ENCODE results near the gene WFIKKN1.

Gene WFIKKN1

DNA sequence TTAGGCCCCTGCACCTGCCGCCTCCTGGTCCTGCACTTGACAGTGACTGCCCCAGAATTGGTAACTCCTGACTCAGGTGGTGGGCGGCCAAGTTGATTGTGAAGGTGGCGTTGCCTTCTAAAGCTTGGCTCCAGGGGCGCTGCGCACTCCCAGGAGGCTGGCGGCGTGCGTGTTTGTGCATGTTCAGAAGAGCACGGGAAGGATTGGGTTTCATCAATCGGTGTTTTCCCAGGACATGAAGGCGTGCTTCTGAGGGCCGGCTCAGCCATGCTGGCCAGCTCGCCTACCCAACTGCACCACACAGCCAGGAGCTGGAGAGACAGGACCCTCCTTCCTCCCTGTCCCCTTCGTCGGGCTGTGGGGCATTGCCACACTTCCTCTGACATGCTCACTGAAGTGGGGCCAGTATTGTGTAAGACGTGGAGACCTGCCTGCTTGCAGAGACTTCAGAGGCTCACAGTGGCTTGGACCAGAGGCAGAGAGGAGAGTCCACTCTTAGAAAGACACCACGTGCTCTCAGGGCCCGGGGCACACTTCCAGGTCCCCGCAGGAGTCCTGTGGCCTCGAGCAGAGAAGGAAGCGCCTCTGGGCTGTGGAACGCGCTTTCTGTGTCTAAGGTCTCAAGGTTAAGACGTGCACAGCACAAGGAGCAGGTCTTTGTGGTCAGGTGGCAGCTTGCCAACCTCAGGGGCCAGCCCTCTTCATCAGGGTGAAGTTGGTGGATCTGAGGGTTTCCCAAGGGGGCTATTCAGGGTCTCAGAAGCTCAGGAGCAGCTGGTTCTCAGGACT is 38.1 kb upstream of the WFIKKN1 start:
- Histone ChIP-seq H3K9me3 (ENCODE audit: severe bottlenecking) (no peaks in the 10 kb centered on the region), H3K36me3 (peaks cover 32% of the 10 kb centered on the region), H3K27me3 (ENCODE audit: insufficient read depth, low read depth, severe bottlenecking) (no peaks in the 10 kb centered on the region), H3K4me3 (ENCODE audit: low read depth, low read length) (no peak overlapping the region), H3K27ac (peak overlapping the region; percentile 64)
- DNase-seq: peak; percentile 82
- TF ChIP-seq, protein P1, sequence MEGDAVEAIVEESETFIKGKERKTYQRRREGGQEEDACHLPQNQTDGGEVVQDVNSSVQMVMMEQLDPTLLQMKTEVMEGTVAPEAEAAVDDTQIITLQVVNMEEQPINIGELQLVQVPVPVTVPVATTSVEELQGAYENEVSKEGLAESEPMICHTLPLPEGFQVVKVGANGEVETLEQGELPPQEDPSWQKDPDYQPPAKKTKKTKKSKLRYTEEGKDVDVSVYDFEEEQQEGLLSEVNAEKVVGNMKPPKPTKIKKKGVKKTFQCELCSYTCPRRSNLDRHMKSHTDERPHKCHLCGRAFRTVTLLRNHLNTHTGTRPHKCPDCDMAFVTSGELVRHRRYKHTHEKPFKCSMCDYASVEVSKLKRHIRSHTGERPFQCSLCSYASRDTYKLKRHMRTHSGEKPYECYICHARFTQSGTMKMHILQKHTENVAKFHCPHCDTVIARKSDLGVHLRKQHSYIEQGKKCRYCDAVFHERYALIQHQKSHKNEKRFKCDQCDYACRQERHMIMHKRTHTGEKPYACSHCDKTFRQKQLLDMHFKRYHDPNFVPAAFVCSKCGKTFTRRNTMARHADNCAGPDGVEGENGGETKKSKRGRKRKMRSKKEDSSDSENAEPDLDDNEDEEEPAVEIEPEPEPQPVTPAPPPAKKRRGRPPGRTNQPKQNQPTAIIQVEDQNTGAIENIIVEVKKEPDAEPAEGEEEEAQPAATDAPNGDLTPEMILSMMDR (IDR thresholded peaks at IDR 0.05; ENCODE audit: low read depth, low read length): peak; percentile 83

DNA sequence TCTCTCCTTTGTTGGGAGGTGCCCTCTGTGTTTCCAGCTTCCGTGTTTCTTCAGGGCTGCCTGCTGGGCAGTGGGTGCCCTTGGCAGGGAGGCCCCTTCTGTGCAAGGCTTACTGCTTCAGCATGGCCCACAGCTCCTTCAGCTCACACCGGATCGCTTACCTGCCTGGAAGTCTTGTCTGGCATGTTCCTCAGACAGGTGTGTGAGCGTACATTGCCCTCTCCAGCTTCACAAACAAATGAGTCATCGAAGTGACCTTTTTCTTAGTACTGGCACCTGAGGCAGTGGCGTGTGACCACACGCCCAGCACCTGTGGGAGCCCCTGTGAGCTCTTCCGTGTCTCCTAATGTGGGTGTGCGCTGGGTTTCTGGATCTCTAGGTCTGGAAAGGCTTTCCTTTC is 37.4 kb upstream of the WFIKKN1 start:
- DNase-seq: no peak
- peaks cover 29% of the 10 kb centered on the region for H3K36me3 ChIP-seq
- H3K9me3 ChIP-seq (ENCODE audit: severe bottlenecking): no peaks in the 10 kb centered on the region
- H3K27me3 ChIP-seq (ENCODE audit: insufficient read depth, low read depth, severe bottlenecking): no peaks in the 10 kb centered on the region
- H3K4me3 ChIP-seq (ENCODE audit: low read depth, low read length): no peak overlapping the region
- H3K27ac ChIP-seq: peak overlapping the region; percentile 64
- TF ChIP-seq, protein P1 (IDR thresholded peaks at IDR 0.05; ENCODE audit: low read depth, low read length): no peak

DNA sequence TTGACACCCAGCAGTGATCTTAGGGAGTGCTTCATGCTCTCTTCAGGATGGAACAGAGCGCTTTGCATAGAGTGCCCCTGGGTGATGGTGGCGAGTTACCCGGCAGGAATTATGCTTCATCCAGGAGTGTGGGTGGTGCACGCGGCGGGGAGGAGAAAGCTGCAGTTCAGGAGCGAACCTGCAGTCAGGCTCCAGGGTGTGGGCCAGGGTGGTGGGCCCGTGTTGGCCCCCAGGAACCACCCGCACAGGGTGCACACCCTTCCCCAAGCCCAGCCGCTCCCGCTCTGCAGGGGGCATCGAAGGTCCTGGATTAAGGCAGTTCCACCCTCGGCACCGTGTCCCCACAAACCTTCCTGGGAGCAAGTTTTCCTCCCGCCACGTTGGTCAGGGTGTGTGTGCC is 37.0 kb upstream of the WFIKKN1 start:
- Histone ChIP-seq H3K9me3 (ENCODE audit: severe bottlenecking) (no peaks in the 10 kb centered on the region), H3K4me3 (ENCODE audit: low read depth, low read length) (no peak overlapping the region), H3K27ac (peak overlapping the region; percentile 64), H3K27me3 (ENCODE audit: insufficient read depth, low read depth, severe bottlenecking) (no peaks in the 10 kb centered on the region), H3K36me3 (peaks cover 29% of the 10 kb centered on the region)
- TF ChIP-seq, protein P1 (IDR thresholded peaks at IDR 0.05; ENCODE audit: low read depth, low read length): no peak
- DNase-seq: no peak

DNA sequence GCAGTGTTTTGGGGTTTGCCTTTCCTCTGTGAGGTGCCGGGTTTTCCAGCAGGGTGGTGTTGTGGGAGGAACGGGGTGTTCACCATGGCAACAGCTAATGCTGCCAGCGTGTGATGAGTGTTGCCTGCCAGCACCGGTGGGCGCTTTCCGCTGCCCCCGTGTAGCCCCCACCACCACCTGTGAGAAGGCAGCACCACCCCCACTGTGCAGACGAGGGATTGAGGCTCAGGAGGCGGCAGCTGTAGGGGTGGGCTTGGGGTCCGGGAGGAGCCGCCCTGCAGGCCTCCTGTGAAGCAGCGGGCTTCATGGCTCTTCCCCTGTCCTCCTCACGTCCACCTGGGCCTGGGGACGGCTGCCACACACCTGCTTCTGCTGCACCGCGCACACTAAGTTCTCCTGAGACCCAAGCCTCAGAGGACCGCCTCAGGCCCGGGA is 35.7 kb upstream of the WFIKKN1 start:
- no peaks in the 10 kb centered on the region for H3K9me3 ChIP-seq (ENCODE audit: severe bottlenecking)
- H3K27me3 ChIP-seq (ENCODE audit: insufficient read depth, low read depth, severe bottlenecking): no peaks in the 10 kb centered on the region
- H3K27ac ChIP-seq: no peak overlapping the region

DNA sequence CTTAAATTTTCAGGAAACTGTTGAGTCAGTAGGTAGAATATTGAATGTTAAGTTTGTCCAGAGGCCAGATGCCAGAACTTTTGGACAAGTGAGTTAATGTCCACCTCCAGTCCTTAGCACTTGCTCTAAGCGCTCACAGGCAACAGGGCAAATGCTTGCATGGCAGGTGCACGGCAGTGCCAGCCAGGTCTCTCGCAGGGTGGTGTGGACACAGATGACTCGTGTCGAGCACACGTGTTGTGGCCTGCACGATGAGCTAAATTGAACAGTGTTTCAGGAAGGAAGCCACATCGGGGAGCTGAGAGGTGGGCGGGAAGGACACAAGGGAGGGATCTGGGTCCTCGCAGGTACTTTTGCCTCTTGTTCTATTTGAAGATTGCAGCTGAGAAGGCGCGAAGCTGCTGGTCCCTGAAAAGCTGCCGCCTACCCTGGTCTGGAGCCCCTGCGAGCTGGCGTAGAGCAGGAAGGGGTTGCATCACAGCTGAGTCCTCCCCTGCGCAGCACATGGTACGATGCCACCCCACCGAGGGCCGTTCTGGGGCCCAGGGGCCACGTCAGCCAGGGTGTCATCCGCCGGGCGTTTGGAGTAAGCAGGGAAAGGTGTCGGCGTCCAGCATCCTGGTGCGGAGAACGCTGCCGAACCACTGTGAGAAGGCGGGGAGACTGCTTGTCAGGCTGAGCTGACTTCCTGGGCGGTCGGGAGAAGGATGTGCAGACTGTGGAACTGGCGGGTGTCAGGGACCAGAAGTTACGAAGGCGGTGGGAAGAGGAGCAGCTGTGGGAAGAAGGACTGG is 34.6 kb upstream of the WFIKKN1 start:
- Histone ChIP-seq H3K27me3 (ENCODE audit: insufficient read depth, low read depth, severe bottlenecking) (no peaks in the 10 kb centered on the region), H3K4me3 (ENCODE audit: low read depth, low read length) (no peak overlapping the region), H3K9me3 (ENCODE audit: severe bottlenecking) (no peaks in the 10 kb centered on the region), H3K27ac (no peak overlapping the region), H3K36me3 (peaks cover 44% of the 10 kb centered on the region)
- TF ChIP-seq, protein P1 (IDR thresholded peaks at IDR 0.05; ENCODE audit: low read depth, low read length): no peak
- no peak for DNase-seq

More for the DNA sequence above, 35.7 kb upstream of the WFIKKN1 start:
- TF ChIP-seq, protein P1 (IDR thresholded peaks at IDR 0.05; ENCODE audit: low read depth, low read length): no peak
- Histone ChIP-seq H3K36me3 (peaks cover 37% of the 10 kb centered on the region), H3K4me3 (ENCODE audit: low read depth, low read length) (no peak overlapping the region)
- DNase-seq: no peak

Measured in WERI-Rb-1 (cell line).